ENCODE results near the gene PABPC1L. TPM values are rescaled to one million over a fixed set of nuclear protein-coding genes. Genes with fewer than 3 reads are reported as not detected.

Gene PABPC1L
- total RNA-seq, 3 donors from 2014 or later (not counting 1 experiment from before 2014, with no cell fraction given): 31.7 to 64.9 (median 48.1) TPM

DNA sequence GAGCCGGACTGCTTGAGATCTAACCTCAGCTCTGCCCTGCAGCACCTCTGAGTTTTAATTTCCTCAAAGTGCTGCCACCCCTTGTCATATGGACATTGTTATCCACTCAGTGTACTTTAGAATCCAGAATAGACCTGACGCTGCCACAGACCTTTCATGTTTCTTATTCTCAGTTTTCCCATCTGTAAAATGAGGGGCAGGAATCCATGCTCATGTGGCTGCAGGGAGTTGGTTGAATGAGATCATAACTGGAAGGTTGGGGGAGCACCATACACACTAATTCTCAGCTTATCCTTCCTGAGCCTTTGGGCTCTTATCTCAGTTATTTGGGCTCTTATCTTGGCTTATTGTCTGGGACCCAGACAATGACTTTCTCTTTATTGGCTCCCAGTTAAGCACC, 2.3 kb downstream of the PABPC1L start:
- no peak for DNase-seq
- no peak overlapping the region for H3K4me3 ChIP-seq (ENCODE audit: low read length)
- H3K4me3 Mint-ChIP-seq: peak overlapping the region; percentile 28
- H3K36me3 Mint-ChIP-seq: no peaks in the 10 kb centered on the region
- peaks cover 14% of the 10 kb centered on the region for H3K4me1 ChIP-seq (ENCODE audit: control insufficient read depth, insufficient read depth, low read length)
- WGBS (ENCODE audit: insufficient coverage): 100% methylated on average over 1 of the region's 2 CpGs
- H3K36me3 ChIP-seq (ENCODE audit: control insufficient read depth, insufficient read depth, low read length): peaks cover 7% of the 10 kb centered on the region
- peaks cover 16 to 19% of the 10 kb centered on the region in 2 donors for H3K4me1 Mint-ChIP-seq
- TF ChIP-seq, protein P1, sequence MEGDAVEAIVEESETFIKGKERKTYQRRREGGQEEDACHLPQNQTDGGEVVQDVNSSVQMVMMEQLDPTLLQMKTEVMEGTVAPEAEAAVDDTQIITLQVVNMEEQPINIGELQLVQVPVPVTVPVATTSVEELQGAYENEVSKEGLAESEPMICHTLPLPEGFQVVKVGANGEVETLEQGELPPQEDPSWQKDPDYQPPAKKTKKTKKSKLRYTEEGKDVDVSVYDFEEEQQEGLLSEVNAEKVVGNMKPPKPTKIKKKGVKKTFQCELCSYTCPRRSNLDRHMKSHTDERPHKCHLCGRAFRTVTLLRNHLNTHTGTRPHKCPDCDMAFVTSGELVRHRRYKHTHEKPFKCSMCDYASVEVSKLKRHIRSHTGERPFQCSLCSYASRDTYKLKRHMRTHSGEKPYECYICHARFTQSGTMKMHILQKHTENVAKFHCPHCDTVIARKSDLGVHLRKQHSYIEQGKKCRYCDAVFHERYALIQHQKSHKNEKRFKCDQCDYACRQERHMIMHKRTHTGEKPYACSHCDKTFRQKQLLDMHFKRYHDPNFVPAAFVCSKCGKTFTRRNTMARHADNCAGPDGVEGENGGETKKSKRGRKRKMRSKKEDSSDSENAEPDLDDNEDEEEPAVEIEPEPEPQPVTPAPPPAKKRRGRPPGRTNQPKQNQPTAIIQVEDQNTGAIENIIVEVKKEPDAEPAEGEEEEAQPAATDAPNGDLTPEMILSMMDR (IDR thresholded peaks at IDR 0.05): no peak
- no peak overlapping the region for H3K27ac Mint-ChIP-seq
- H3K9me3 Mint-ChIP-seq: no peaks in the 10 kb centered on the region
- H3K27me3 ChIP-seq (ENCODE audit: control insufficient read depth, insufficient read depth, low read length): no peaks in the 10 kb centered on the region
- H3K27me3 Mint-ChIP-seq (ENCODE audit: low read depth in 2 of 2): no peaks in the 10 kb centered on the region
- no peak for ATAC-seq
- no peaks in the 10 kb centered on the region for H3K9me3 ChIP-seq (ENCODE audit: control insufficient read depth, insufficient read depth, low read length)
- intact Hi-C loops (cut with micrococcal nuclease): no loop called here
- no peak overlapping the region for H3K27ac ChIP-seq (ENCODE audit: low read length)

DNA sequence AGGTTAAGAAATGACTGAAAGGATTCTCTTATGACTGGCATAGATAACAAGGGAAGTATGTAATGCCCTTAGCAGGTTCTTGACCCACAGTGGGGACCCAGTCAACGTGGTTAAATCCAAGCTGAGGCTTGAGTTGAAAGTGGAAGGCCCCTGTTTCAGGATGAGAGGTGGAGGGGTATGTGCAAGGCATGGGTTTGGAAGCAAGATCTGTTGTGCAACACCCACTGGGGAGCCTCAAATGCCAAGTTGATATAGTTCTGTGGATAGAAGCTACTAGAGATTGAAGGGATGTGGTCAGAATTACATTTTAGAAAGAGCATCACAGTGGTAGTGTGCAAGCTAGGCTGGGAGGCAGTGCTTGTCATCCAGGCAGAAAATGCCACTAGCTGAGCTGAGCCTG, 5.1 kb downstream of the PABPC1L start:
- WGBS (ENCODE audit: insufficient coverage): 73% methylated on average over 1 of the region's 1 CpG
- Mint-ChIP-seq H3K4me1 (peaks cover 0 to 8% of the 10 kb centered on the region in 2 donors), H3K27me3 (ENCODE audit: low read depth in 2 of 2) (no peaks in the 10 kb centered on the region), H3K36me3 (no peaks in the 10 kb centered on the region), H3K9me3 (no peaks in the 10 kb centered on the region), H3K4me3 (no peak overlapping the region), H3K27ac (no peak overlapping the region)
- Histone ChIP-seq H3K36me3 (ENCODE audit: control insufficient read depth, insufficient read depth, low read length) (peaks cover 3% of the 10 kb centered on the region), H3K9me3 (ENCODE audit: control insufficient read depth, insufficient read depth, low read length) (no peaks in the 10 kb centered on the region), H3K27me3 (ENCODE audit: control insufficient read depth, insufficient read depth, low read length) (no peaks in the 10 kb centered on the region), H3K4me3 (ENCODE audit: low read length) (no peak overlapping the region), H3K27ac (ENCODE audit: low read length) (no peak overlapping the region), H3K4me1 (ENCODE audit: control insufficient read depth, insufficient read depth, low read length) (peaks cover 8% of the 10 kb centered on the region)
- DNase-seq: no peak
- no peak for ATAC-seq
- TF ChIP-seq, protein P1 (IDR thresholded peaks at IDR 0.05): no peak
- intact Hi-C loops (cut with micrococcal nuclease): no loop called here

DNA sequence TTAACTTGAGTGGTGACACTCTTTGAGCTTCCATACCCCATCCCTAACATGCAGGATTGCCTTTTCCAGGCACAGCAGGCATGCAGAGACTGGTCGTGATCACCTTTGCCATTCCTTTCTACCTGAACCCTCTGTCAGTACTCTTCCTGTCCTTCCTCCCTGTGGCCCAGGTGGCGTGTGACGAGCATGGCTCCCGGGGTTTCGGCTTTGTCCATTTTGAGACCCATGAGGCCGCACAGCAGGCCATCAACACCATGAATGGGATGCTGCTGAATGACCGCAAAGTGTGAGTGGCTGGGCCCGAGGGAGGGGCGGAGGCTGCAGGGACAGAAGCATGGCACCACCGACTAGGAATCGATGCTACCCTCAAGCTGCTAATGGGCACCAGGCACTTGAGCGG, 6.7 kb downstream of the PABPC1L start:
- 98% methylated on average over 12 of the region's 12 CpGs for WGBS (ENCODE audit: insufficient coverage)
- TF ChIP-seq, protein P1 (IDR thresholded peaks at IDR 0.05): no peak
- Histone ChIP-seq H3K4me1 (ENCODE audit: control insufficient read depth, insufficient read depth, low read length) (no peaks in the 10 kb centered on the region), H3K4me3 (ENCODE audit: low read length) (no peak overlapping the region), H3K27ac (ENCODE audit: low read length) (no peak overlapping the region), H3K36me3 (ENCODE audit: control insufficient read depth, insufficient read depth, low read length) (peaks cover 3% of the 10 kb centered on the region), H3K9me3 (ENCODE audit: control insufficient read depth, insufficient read depth, low read length) (no peaks in the 10 kb centered on the region), H3K27me3 (ENCODE audit: control insufficient read depth, insufficient read depth, low read length) (no peaks in the 10 kb centered on the region)
- intact Hi-C loops (cut with micrococcal nuclease): no loop called here
- no peak for DNase-seq
- Mint-ChIP-seq H3K27me3 (ENCODE audit: low read depth in 2 of 2) (no peaks in the 10 kb centered on the region), H3K9me3 (no peaks in the 10 kb centered on the region), H3K4me3 (no peak overlapping the region), H3K4me1 (no peaks in the 10 kb centered on the region), H3K36me3 (no peaks in the 10 kb centered on the region), H3K27ac (no peak overlapping the region)
- no peak for ATAC-seq

DNA sequence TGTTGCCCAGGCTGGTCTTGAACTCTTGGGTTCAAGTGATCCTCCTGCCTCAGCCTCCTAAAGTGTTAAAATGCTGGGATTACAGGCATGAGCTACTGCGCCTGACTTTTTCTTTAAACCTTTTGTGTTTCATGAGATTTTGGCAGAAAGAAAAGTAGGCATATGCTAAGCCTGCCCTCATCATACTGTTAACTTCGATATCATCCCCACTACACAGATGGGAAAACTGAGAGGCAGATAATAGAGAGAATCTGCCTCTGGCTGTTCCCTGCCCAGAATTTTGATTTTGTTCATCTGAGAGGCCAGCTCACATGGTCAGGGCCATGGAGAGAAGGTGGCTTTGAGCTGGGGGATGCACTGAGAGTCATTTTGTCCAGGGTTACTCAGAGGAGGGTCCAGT, 7.5 kb downstream of the PABPC1L start:
- peaks cover 3% of the 10 kb centered on the region for H3K36me3 ChIP-seq (ENCODE audit: control insufficient read depth, insufficient read depth, low read length)
- no peaks in the 10 kb centered on the region for H3K4me1 ChIP-seq (ENCODE audit: control insufficient read depth, insufficient read depth, low read length)

More for the DNA sequence above, 7.5 kb downstream of the PABPC1L start:
- no peaks in the 10 kb centered on the region for H3K4me1 Mint-ChIP-seq
- ATAC-seq (no peak), DNase-seq (no peak)
- H3K27ac Mint-ChIP-seq: no peak overlapping the region
- no peaks in the 10 kb centered on the region for H3K27me3 Mint-ChIP-seq (ENCODE audit: low read depth in 2 of 2)
- no peaks in the 10 kb centered on the region for H3K27me3 ChIP-seq (ENCODE audit: control insufficient read depth, insufficient read depth, low read length)
- no peaks in the 10 kb centered on the region for H3K36me3 Mint-ChIP-seq
- no peak overlapping the region for H3K27ac ChIP-seq (ENCODE audit: low read length)
- H3K9me3 ChIP-seq (ENCODE audit: control insufficient read depth, insufficient read depth, low read length): no peaks in the 10 kb centered on the region
- no peak overlapping the region for H3K4me3 ChIP-seq (ENCODE audit: low read length)
- intact Hi-C loops (cut with micrococcal nuclease): no loop called here
- TF ChIP-seq, protein P1 (IDR thresholded peaks at IDR 0.05): no peak
- H3K9me3 Mint-ChIP-seq: no peaks in the 10 kb centered on the region
- WGBS (ENCODE audit: insufficient coverage): 100% methylated on average over 2 of the region's 2 CpGs
- H3K4me3 Mint-ChIP-seq: no peak overlapping the region
